IMR-90 (cell line): Measurements from ENCODE around the gene HEXD. TPM values are rescaled to one million over a fixed set of nuclear protein-coding genes. Genes with fewer than 3 reads are reported as not detected.

Experiments
- ATAC-seq: fragments of 200-7000 bp; cut with Tn5 transposase; 2 replicates; pipeline ENCODE4 v1.9.1; 2020; ENCODE audit warnings: low read depth, mild to moderate bottlenecking, moderate library complexity
- BruUV-seq: library from RNA; stranded (reverse); fragments of 400-500 nt; replicated peaks from 2 replicates; lab custom pipeline; 2021; lab: Mats Ljungman, UMichigan
- CTCF ChIA-PET: fragments of 300-600 bp; formaldehyde crosslinking; extraction: SDS; loops from one replicate; lab custom pipeline; 2021; ENCODE audit warnings: antibody characterized with exemption; lab: Yijun Ruan, JAX
- POLR2A ChIA-PET: fragments of 300-600 bp; sonication (Branson Sonifier 250); formaldehyde crosslinking; loops from one replicate; lab custom pipeline; 2022; ENCODE audit warnings: antibody characterized with exemption; ENCODE audit not compliant: unreplicated experiment; lab: Charles Lee
- DNase-seq: peaks from one replicate; pipeline ENCODE4 v3.0.0; 2013
- H2AFZ ChIP-seq: replicated peaks from 2 replicates; pipeline ENCODE3; 2013; ENCODE audit warnings: low read length, mild to moderate bottlenecking; ENCODE audit not compliant: poor library complexity
- H2AK5ac ChIP-seq: 2 replicates; pipeline ENCODE4 v1.6.1; 2013; ENCODE audit warnings: low read depth, low read length, inconsistent platforms
- H2AK9ac ChIP-seq: replicated peaks from 2 replicates; pipeline ENCODE3; 2013; ENCODE audit warnings: mild to moderate bottlenecking, low read depth, low read length, moderate library complexity; ENCODE audit not compliant: poor library complexity
- H2BK120ac ChIP-seq: 2 replicates; pipeline ENCODE4 v1.6.1; 2013; ENCODE audit warnings: low read depth, low read length, inconsistent platforms
- H2BK15ac ChIP-seq: 3 replicates; pipeline ENCODE4 v1.6.1; 2013; ENCODE audit warnings: low read depth, low read length, inconsistent platforms
- H2BK20ac ChIP-seq: 2 replicates; pipeline ENCODE4 v1.6.1; 2013; ENCODE audit warnings: low read depth, mild to moderate bottlenecking, inconsistent platforms, low read length, moderate library complexity
- H2BK5ac ChIP-seq: 2 replicates; pipeline ENCODE4 v1.6.1; 2013; ENCODE audit warnings: mild to moderate bottlenecking, low read depth, low read length, inconsistent platforms; ENCODE audit not compliant: poor library complexity, severe bottlenecking
- H3K14ac ChIP-seq: replicated peaks from 2 replicates; pipeline ENCODE4 v1.6.1; 2013; ENCODE audit warnings: low read depth, low read length, inconsistent platforms
- H3K18ac ChIP-seq: 2 replicates; pipeline ENCODE4 v1.6.1; 2013; ENCODE audit warnings: low read depth, low read length, control low read depth
- H3K23ac ChIP-seq: 2 replicates; pipeline ENCODE4 v1.6.1; 2013; ENCODE audit warnings: low read depth, low read length, inconsistent platforms
- H3K27ac ChIP-seq: 2 replicates; pipeline ENCODE4 v1.5.1; 2013; ENCODE audit warnings: mild to moderate bottlenecking, control low read depth, low read length; ENCODE audit not compliant: insufficient read depth
- H3K27me3 ChIP-seq: 2 replicates; pipeline ENCODE4 v1.6.1; 2013; ENCODE audit warnings: low read length; ENCODE audit not compliant: control insufficient read depth, insufficient read depth
- H3K36me3 ChIP-seq: 2 replicates; pipeline ENCODE4 v1.6.1; 2013; ENCODE audit warnings: low read length, mixed read lengths; ENCODE audit not compliant: control insufficient read depth, insufficient read depth
- H3K4ac ChIP-seq: 2 replicates; pipeline ENCODE4 v1.6.1; 2013; ENCODE audit warnings: low read depth, low read length, inconsistent platforms
- H3K4me1 ChIP-seq: 2 replicates; pipeline ENCODE4 v1.6.1; 2013; ENCODE audit warnings: low read length, mixed read lengths; ENCODE audit not compliant: control insufficient read depth, insufficient read depth
- H3K4me2 ChIP-seq: 2 replicates; pipeline ENCODE4 v1.6.1; 2013; ENCODE audit warnings: low read depth, mild to moderate bottlenecking, control low read depth, low read length, moderate library complexity
- H3K4me3 ChIP-seq: 2 replicates; pipeline ENCODE4 v1.5.1; 2013; ENCODE audit warnings: low read depth, mild to moderate bottlenecking, control low read depth, low read length, moderate library complexity; ENCODE audit not compliant: insufficient read depth
- H3K56ac ChIP-seq: 2 replicates; pipeline ENCODE4 v1.6.1; 2013; ENCODE audit warnings: low read length, inconsistent platforms; ENCODE audit not compliant: insufficient read depth; ENCODE audit errors: extremely low read depth
- H3K79me1 ChIP-seq, 2 experiments: 2 replicates each; pipeline ENCODE4 v1.6.1; 2013; ENCODE audit warnings: low read length in 2 of 2, inconsistent platforms in 1 of 2, low read depth in 1 of 2
- H3K9ac ChIP-seq: 2 replicates; pipeline ENCODE4 v1.6.1; 2013; ENCODE audit warnings: low read depth, low read length, control low read depth
- H3K9me1 ChIP-seq: 2 replicates; pipeline ENCODE4 v1.6.1; 2013; ENCODE audit warnings: low read length, inconsistent platforms; ENCODE audit not compliant: insufficient read depth
- H3K9me3 ChIP-seq: 2 replicates; pipeline ENCODE4 v1.6.1; 2013; ENCODE audit warnings: low read length; ENCODE audit not compliant: control insufficient read depth, insufficient read depth
- H4K20me1 ChIP-seq: 2 replicates; pipeline ENCODE4 v1.6.1; 2013; ENCODE audit warnings: low read length, inconsistent platforms; ENCODE audit not compliant: insufficient read depth
- H4K5ac ChIP-seq: 2 replicates; pipeline ENCODE4 v1.6.1; 2013; ENCODE audit warnings: mild to moderate bottlenecking, low read depth, low read length, control low read depth
- H4K8ac ChIP-seq, 2 experiments: 2 replicates each; pipeline ENCODE4 v1.6.1; 2013; ENCODE audit warnings: low read depth in 2 of 2, low read length in 2 of 2, control low read depth in 1 of 2, inconsistent platforms in 1 of 2
- H4K91ac ChIP-seq: 2 replicates; pipeline ENCODE4 v1.6.1; 2013; ENCODE audit warnings: low read depth, low read length, inconsistent platforms; ENCODE audit not compliant: insufficient read depth
- BHLHE40 ChIP-seq: fragments of 150-350 bp; IDR thresholded peaks from 2 replicates; pipeline ENCODE4 v1.6.1; 2016; ENCODE audit warnings: mild to moderate bottlenecking, low read depth, low read length
- CEBPB ChIP-seq: IDR thresholded peaks from 2 replicates; pipeline ENCODE4 v1.6.1; 2012; ENCODE audit warnings: low read depth, low read length, improper control_type of control experiment
- CHD1 ChIP-seq: IDR thresholded peaks from 2 replicates; pipeline ENCODE4 v1.6.1; 2012; ENCODE audit warnings: low read depth, low read length, improper control_type of control experiment
- ELK1 ChIP-seq: fragments of 150-350 bp; IDR thresholded peaks from 2 replicates; pipeline ENCODE4 v1.6.1; 2016; ENCODE audit warnings: low read depth, mild to moderate bottlenecking, low read length, moderate library complexity, borderline replicate concordance
- MAFK ChIP-seq: IDR thresholded peaks from 2 replicates; pipeline ENCODE4 v1.6.1; 2012; ENCODE audit warnings: low read depth, low read length, improper control_type of control experiment
- MXI1 ChIP-seq: IDR thresholded peaks from 2 replicates; pipeline ENCODE4 v1.6.1; 2012; ENCODE audit warnings: low read depth, mild to moderate bottlenecking, low read length, moderate library complexity, borderline replicate concordance
- POLR2A ChIP-seq: IDR thresholded peaks from 2 replicates; pipeline ENCODE4 v1.6.1; 2012; ENCODE audit warnings: mild to moderate bottlenecking, low read depth, low read length
- RCOR1 ChIP-seq: IDR thresholded peaks from 2 replicates; pipeline ENCODE4 v1.6.1; 2012; ENCODE audit warnings: mild to moderate bottlenecking, low read length, improper control_type of control experiment; ENCODE audit not compliant: insufficient replicate concordance
- RFX5 ChIP-seq: IDR thresholded peaks from 2 replicates; pipeline ENCODE4 v1.8.0; 2012; ENCODE audit warnings: low read depth, mild to moderate bottlenecking, low read length, moderate library complexity
- SMC3 ChIP-seq: fragments of 150-350 bp; IDR thresholded peaks from 2 replicates; pipeline ENCODE4 v1.6.1; 2016; ENCODE audit warnings: low read depth, mild to moderate bottlenecking, antibody characterized with exemption, low read length, moderate library complexity
- WGBS, 2 experiments: methylation state at CpG; one replicate each; pipeline versions ENCODE4 v1.1.5 to v1.1.7; 2013; ENCODE audit warnings: missing lambda C conversion rate in 2 of 2; ENCODE audit not compliant: insufficient read length in 1 of 2; ENCODE audit errors: extremely low coverage in 2 of 2; 5-methylcytosine and 5-hydroxymethylcytosine counted together
- dilution Hi-C: fragments of 300-500 bp; cut with HindIII; formaldehyde crosslinking; loops from one replicate; pipeline ENCODE4 v1.14.3; 2018; ENCODE audit warnings: low sequenced_read_pairs; ENCODE audit not compliant: unreplicated experiment
- in situ Hi-C: fragments of 300-500 bp; cut with MboI; formaldehyde crosslinking; loops from 3 replicates; pipeline ENCODE4 v1.14.3; 2019; ENCODE audit warnings: low sequenced_read_pairs, inconsistent platforms, mixed read lengths
- intact Hi-C: fragments of 100-400 bp; cut with micrococcal nuclease; formaldehyde crosslinking; loops from 2 replicates; pipeline ENCODE4 v1.10.0; 2022
- polyA plus RNA-seq, 3 experiments: library from polyadenylated mRNA; depleted of rRNA; stranded (reverse); fragments of >200 nt; gene quantifications; 2 replicates each; pipeline ENCODE4 v1.2.3, GENCODE V29; 2012; ENCODE audit warnings: low replicate concordance in 1 of 3
- total RNA-seq: library from RNA; depleted of rRNA; stranded (reverse); fragments of >200 nt; gene quantifications from 2 replicates; pipeline ENCODE4 v1.2.3, GENCODE V29; 2012

The HEXD gene
- total and polyA plus RNA-seq, 2 of the 4 experiments (the other 2 are of a cell fraction) = 3.8 to 9.5 TPM

GRCh38 chr17:82384051-82384729 lies 34.0 kb upstream of the HEXD start:
- dilution Hi-C loops = no loop called here
- WGBS, 2 experiments = 74% methylated on average over 8 of the region's 22 CpGs; no CpG with 5 or more reads in 1 of the 2 experiments

More at GRCh38 chr17:82384051-82384729, 34.0 kb upstream of the HEXD start:
- H3K18ac ChIP-seq = no peak overlapping the region
- H3K4ac ChIP-seq = no peak overlapping the region
- no peak overlapping the region for H3K4me2 ChIP-seq
- no peaks in the 10 kb centered on the region for H3K9me3 ChIP-seq
- no peak overlapping the region for H3K4me3 ChIP-seq
- in situ Hi-C loops = no loop called here
- no peak overlapping the region for H2BK20ac ChIP-seq
- no peak overlapping the region for H4K5ac ChIP-seq
- BruUV-seq = no TSS peak
- H4K91ac ChIP-seq = no peak overlapping the region
- no peaks in the 10 kb centered on the region; the same call in 1 of the 2 replicates for H4K20me1 ChIP-seq
- no peaks in the 10 kb centered on the region for H3K79me1 ChIP-seq
- no peak overlapping the region for H2AFZ ChIP-seq
- no peak overlapping the region for H2AK9ac ChIP-seq
- H2BK5ac ChIP-seq = no peak overlapping the region
- TF ChIP-seq POLR2A (no peak), SMC3 (no peak), ELK1 (no peak), CHD1 (no peak), RCOR1 (no peak), MAFK (no peak), BHLHE40 (no peak), RFX5 (no peak), CEBPB (no peak), MXI1 (no peak)
- no peak overlapping the region for H3K23ac ChIP-seq
- H2BK120ac ChIP-seq = no peak overlapping the region
- ChIA-PET CTCF (no interaction called here), POLR2A (no interaction called here)
- peaks cover 4% of the 10 kb centered on the region; the same call in 1 of the 2 replicates for H3K9me1 ChIP-seq
- no peak overlapping the region for H3K27ac ChIP-seq
- no peak overlapping the region for H3K56ac ChIP-seq
- H2AK5ac ChIP-seq = no peak overlapping the region
- no peak for DNase-seq
- H3K9ac ChIP-seq = no peak overlapping the region
- H3K27me3 ChIP-seq = peaks cover 47% of the 10 kb centered on the region
- no peak overlapping the region for H2BK15ac ChIP-seq
- no peak overlapping the region for H4K8ac ChIP-seq
- peaks cover 4% of the 10 kb centered on the region for H3K4me1 ChIP-seq
- no peaks in the 10 kb centered on the region for H3K36me3 ChIP-seq
- no peak overlapping the region for H3K14ac ChIP-seq
- intact Hi-C loops = no loop called here
- no peak for ATAC-seq
